DMS 273 (cell line): Measurements from ENCODE around the gene FAM181A.
A peak's percentile ranks its signal among the peaks of the same experiment; 100 is the strongest.

Experiments used
- DNase-seq: peaks from one replicate; lab custom pipeline; 2025; ENCODE audit not compliant: unreplicated experiment; lab: John Stamatoyannopoulos, UW

FAM181A gene

GRCh38 chr14:93960774-93961438 lies 33.8 kb downstream of the FAM181A start:
- no peak for DNase-seq

GRCh38 chr14:93961620-93962019 lies 34.5 kb downstream of the FAM181A start:
- no peak for DNase-seq

GRCh38 chr14:93962701-93963601 lies 35.8 kb downstream of the FAM181A start:
- no peak for DNase-seq

- DNase-seq = no peak
Measured at GRCh38 chr14:93963692-93964091, 36.5 kb downstream of the FAM181A start.

GRCh38 chr14:93964281-93964680 lies 37.1 kb downstream of the FAM181A start:
- DNase-seq = no peak

- DNase-seq = no peak
Measured at GRCh38 chr14:93964820-93965286, 37.7 kb downstream of the FAM181A start.

GRCh38 chr14:93965287-93965821 lies 38.2 kb downstream of the FAM181A start:
- DNase-seq = no peak

- no peak for DNase-seq
Measured at GRCh38 chr14:93965946-93966474, 38.9 kb downstream of the FAM181A start.

- DNase-seq = no peak
Measured at GRCh38 chr14:93967637-93968250, 40.6 kb downstream of the FAM181A start.

- DNase-seq = peak; percentile 25
Measured at GRCh38 chr14:93969082-93969828, 42.1 kb downstream of the FAM181A start.

- DNase-seq = peak; percentile 65
Measured at GRCh38 chr14:93970585-93970964, 43.4 kb downstream of the FAM181A start.

- peak; percentile 63 for DNase-seq
Measured at GRCh38 chr14:93970965-93971634, 44.0 kb downstream of the FAM181A start.

- no peak for DNase-seq
Measured at GRCh38 chr14:93971635-93972027, 44.5 kb downstream of the FAM181A start.

- no peak for DNase-seq
Measured at GRCh38 chr14:93972618-93973205, 45.6 kb downstream of the FAM181A start.

GRCh38 chr14:93973607-93974006 lies 46.5 kb downstream of the FAM181A start:
- DNase-seq = no peak

GRCh38 chr14:93974299-93974698 lies 47.2 kb downstream of the FAM181A start:
- DNase-seq = peak; percentile 33

- peak; percentile 88 for DNase-seq
Measured at GRCh38 chr14:93974833-93975232, 47.7 kb downstream of the FAM181A start.

- no peak for DNase-seq
Measured at GRCh38 chr14:93975791-93976476, 48.8 kb downstream of the FAM181A start.

- DNase-seq = no peak
Measured at GRCh38 chr14:93976477-93977057, 49.4 kb downstream of the FAM181A start, which contains the start of gene ASB2. Gene ASB2, minus strand, starts transcription at chr14:93976570. Its CDS starts 12,031 bp downstream, at chr14:93964539.
